Stimulated activated CD4-positive, alpha-beta T cell treated with anti-CD3 and anti-CD28 coated beads, Interleukin-2, amount 100 ng/mL, for 4 hours (primary cell): Measurements from ENCODE around the gene MS4A12.
"Not testable (repeated sequence)": the region's sequence is repeated elsewhere in the genome, so short reads cannot be mapped to it uniquely, and the experiment has no call there.

ENCODE experiments used
- DNase-seq: peaks from one replicate; pipeline ENCODE4 v3.0.0-alpha.2; 2020; ENCODE audit warnings: low read depth

Gene MS4A12

GRCh38 chr11:60512651-60513225 lies 20.2 kb downstream of the MS4A12 start:
- DNase-seq = no peak

- DNase-seq = no peak
Observed at GRCh38 chr11:60513496-60514460, 21.2 kb downstream of the MS4A12 start.

- no peak for DNase-seq
Observed at GRCh38 chr11:60515144-60515855, 22.7 kb downstream of the MS4A12 start, which contains the start of gene MS4A13. TSS of gene MS4A13 (plus strand) at chr11:60515392. CDS start at chr11:60518084, 2,692 bp downstream.

- DNase-seq = no peak
Observed at GRCh38 chr11:60528465-60528864, 35.9 kb downstream of the MS4A12 start.

GRCh38 chr11:60528934-60529333 lies 36.4 kb downstream of the MS4A12 start:
- DNase-seq = no peak

- no peak for DNase-seq
Observed at GRCh38 chr11:60530454-60531100, 38.0 kb downstream of the MS4A12 start.

- DNase-seq = not testable (repeated sequence)
Observed at GRCh38 chr11:60532383-60532782, 39.8 kb downstream of the MS4A12 start.

GRCh38 chr11:60538627-60539026 lies 46.0 kb downstream of the MS4A12 start:
- DNase-seq = not testable (repeated sequence)

GRCh38 chr11:60544077-60544476 lies 51.5 kb downstream of the MS4A12 start:
- no peak for DNase-seq
